Endometrial microvascular endothelial cells (primary cell): Measurements from ENCODE around the gene SOX8. TPM values are rescaled to one million over a fixed set of nuclear protein-coding genes. Genes with fewer than 3 reads are reported as not detected.
"Not testable (repeated sequence)": the region's sequence is repeated elsewhere in the genome, so short reads cannot be mapped to it uniquely, and the experiment has no call there.

ENCODE experiments used
- in situ Hi-C: cut with HindIII; loops from 2 replicates; pipeline ENCODE4 v1.10.0; 2017; ENCODE audit warnings: low sequenced_read_pairs, low pct_unique_long_range_greater_than_20kb; ENCODE audit errors: inconsistent ontology term
- total RNA-seq: library from RNA; depleted of rRNA; stranded (reverse); fragments of >200 nt; gene quantifications from one replicate; pipeline ENCODE4 v1.2.3, GENCODE V29; 2015; ENCODE audit errors: inconsistent ontology term

Gene SOX8
- total RNA-seq, result not detected

DNA sequence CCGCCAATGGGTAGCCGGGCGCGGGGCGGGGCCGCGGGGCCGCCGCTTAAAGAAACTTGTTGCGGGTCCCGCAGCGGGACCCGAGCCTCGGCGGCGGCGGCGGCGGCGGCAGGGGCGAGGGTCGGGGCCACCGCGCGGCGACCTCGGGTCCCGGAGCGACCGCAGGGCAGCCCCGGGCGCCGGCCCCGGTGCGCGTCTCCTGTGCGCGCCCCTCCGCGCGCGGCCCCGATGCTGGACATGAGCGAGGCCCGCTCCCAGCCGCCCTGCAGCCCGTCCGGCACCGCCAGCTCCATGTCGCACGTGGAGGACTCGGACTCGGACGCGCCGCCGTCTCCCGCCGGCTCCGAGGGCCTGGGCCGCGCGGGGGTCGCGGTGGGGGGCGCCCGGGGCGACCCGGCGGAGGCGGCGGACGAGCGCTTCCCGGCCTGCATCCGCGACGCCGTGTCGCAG, at the start of gene SOX8:
TSS of gene SOX8 (plus strand) at position 76 of the 450 bp plus-strand sequence. CDS start at position 229, 153 bp downstream.
- in situ Hi-C loops, result loop anchor here (25.0 kb wide), 1 partner anchor 144 kb away; no protein-coding TSS in a partner anchor

DNA sequence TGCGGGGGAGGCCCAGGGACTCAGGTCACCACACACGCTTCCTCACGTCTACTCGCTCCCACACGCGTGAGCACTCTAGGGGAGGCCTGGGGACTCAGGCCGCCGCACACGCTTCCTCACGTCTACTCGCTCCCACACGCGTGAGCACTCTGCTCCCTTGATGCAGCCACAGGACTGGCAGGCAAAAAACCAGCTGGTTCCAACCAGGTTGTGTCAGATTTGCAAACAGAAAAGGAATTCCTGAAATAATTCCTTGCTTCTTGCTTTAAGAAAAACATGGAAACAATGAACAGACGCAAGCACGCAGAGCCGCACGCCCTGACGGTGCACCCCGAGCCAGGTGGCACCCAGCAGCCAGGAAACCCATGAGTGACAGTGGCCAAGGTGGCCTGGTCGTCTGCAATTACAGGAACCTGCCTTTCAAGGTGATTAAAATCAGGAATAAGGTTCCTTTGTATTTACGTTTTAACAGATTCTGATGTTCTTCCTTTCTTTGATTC, 48.7 kb upstream of the SOX8 start:
- in situ Hi-C loops, result no loop called here

DNA sequence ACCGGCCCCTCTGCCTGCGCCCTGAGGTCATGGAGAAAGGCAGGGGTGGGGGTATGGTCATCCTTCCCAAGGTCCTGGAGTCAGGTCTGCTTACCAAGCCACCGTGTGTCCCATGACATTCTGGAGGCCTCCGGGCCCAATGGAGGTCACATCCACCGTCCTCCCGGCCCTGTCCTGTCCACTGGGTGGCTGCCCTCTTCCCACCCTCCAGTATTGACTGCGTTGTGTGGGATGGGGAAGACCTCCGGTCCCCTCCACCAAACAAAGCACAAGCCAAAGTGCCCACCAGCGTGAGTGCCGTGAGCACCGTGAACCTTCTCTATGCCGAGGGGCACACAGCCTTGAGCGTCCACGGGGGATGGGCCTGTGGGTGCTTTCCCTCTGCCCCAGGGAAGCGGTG, 48.0 kb upstream of the SOX8 start:
- in situ Hi-C loops, result no loop called here

DNA sequence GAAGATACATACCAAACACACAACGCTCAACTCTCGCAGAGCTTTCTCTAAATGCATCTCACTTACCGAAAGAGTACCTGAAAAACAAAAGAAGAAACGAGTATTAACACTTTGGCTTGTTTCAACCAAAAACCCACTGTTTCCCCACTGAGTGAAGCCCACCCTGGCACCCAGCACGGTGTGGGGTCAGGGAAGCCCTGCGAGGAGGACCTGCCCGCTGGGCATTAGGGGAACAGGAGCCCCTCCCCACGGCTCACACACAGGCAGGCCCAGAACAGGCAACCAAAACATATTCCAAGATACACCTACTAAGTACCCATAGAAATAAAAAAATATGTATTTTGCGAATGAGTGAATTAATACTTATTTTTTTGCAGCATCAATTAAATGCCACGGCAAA, 47.4 kb upstream of the SOX8 start:
- in situ Hi-C loops, result no loop called here

DNA sequence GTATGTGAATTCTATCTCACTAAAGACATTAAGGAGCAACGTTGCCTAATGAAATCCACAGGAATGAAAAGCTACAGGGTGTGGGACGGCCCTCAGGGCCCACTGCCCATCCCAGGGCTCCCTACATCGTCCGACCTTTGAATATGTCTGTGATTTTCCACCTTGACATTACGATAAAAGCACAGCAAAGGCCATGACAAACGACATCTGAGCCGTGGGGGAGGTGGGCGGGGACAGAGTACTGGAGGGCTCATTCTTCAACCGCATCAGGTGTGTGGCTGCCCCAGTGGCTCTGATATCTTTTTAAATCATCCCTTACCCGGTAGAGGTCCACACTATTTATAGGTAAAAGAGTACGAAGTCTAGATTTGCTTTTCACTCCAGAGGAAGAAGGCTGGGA, 45.9 kb upstream of the SOX8 start:
- in situ Hi-C loops, result no loop called here

DNA sequence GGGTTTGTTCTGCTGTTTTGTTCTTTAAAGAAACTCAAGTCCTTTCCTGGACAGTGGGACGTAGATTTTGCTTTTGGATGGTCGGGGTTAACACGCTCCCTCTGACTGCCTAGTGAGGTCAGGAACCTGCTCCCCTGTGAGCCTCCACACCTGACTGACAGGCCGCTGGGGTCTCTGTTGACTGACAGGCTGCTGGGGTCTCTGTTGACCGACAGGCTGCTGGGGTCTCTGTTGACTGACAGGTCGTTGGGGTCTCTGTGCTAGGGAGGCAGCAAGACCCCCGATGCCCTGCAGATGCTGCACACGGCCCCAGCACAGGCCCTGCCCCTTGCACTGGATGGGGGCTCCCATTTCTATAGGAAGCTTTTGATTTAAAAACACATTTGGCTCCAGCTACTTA, 44.3 kb upstream of the SOX8 start:
- in situ Hi-C loops, result no loop called here

DNA sequence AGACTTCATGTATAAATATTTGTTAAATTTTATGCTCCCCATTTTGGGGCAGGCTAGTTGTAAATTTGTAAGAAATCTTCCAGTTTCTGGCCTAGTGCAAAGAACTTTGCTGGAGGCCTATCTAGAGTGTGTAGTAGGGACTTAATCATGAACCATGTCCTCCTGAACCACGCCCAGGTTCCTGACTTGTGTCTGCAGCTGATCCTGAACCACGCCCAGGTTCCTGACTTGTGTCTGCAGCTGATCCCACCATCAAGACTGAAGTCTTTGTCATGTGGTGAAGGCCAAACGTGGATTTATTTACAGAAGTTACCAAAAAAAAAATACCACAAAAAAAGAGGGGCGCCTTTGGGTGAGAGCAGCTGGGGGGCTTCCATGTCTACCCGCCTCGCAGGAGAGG, 43.8 kb upstream of the SOX8 start:
- in situ Hi-C loops, result no loop called here

DNA sequence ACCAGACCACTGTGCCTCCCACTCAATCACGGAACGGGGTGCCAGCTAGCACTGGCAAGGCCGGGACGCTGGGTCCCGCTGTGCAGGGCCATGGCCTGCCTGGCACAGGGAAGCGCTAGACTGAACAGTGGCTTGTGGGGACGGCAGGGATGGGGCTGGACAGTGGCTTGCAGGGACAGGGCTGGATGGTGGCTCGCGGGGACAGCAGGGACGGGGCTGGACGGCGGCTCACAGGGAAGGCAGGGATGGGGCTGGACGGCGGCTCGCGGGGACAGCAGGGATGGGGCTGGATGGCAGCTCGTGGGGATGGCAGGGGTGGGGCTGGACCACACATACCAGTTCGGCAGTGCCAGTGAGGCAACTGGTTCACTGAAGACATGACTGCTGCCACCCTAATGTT, 43.4 kb upstream of the SOX8 start:
- in situ Hi-C loops, result no loop called here

DNA sequence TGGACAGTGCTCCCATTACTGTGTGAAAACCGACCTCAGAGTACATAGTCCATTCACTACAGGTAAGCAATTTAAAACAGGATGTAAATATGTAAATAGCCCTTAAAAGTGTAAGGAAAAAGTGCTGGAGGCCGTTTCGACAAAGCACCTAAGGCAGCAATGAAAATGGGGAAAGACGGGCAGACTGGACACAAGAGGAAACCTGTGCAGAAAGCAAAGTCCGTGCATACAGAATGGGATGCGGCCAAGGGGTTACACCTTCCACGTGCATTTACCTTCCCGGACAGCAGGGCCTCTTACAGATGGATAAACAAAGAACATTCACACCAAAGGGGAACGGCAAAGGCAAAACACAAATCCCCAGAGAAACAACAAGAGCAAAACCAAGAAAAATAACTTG, 42.8 kb upstream of the SOX8 start:
- in situ Hi-C loops, result no loop called here

DNA sequence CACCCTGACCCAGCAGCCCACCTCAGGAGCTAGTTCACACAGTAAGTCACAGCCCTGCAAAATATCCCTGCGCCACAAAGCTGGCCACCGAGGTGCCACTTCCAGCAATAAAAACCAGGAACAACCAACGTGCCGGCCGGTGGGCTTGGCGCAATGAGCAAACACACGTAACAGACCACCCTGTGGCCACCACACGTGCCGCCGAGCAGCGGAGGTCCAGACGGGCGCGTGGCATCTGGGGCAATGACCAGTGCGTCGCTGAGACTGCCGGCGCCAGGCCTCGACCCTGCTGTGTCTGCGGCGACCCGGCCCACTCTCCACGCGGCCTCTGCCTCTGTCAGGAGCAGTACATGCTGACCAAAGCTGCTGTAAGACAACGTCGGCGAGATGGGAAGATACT, 42.3 kb upstream of the SOX8 start:
- in situ Hi-C loops, result no loop called here

DNA sequence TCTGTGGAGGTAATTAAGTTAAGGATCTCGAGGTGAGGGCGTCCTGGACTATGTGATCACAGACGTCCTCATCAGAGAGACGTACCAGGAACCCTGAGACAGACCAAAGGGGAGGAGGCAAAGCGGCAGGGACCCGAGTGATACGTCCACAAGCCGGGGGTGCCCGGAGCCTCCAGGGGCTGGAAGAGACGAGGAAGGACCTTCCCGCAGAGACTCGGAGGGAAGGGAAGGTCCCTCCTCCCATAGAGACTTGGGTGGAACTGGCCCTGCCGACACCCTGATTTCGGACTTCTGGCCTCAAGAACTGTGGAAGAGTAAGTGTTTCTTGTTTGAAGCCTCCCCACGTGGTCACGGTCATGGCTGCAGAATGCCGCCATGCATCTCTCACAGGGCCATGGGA, 41.6 kb upstream of the SOX8 start:
- in situ Hi-C loops, result no loop called here

DNA sequence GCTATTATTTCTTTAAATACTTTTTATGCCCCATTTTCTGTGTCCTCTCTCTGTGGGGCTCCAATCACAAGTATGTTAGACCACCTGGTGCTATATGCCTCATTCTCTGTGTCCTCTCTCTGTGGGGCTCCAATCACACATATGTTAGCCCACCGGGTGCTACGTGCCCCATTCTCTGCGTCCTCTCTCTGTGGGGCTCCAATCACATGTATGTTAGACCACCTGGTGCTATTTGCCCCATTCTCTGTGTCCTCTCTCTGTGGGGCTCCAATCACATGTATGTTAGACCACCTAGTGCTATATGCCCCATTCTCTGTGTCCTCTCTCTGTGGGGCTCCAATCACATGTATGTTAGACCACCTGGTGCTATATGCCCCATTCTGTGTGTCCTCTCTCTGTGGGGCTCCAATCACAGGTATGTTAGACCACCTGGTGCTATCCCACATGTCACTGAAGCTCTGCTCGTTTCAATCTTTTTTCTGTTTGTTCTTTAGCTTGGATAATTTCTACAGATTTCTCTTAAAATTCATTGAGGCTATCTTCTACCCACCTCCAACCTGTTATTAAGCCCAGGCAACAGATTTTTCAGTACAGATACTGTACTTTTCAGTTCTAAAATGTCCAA, 39.0 kb upstream of the SOX8 start:
- in situ Hi-C loops, result no loop called here

DNA sequence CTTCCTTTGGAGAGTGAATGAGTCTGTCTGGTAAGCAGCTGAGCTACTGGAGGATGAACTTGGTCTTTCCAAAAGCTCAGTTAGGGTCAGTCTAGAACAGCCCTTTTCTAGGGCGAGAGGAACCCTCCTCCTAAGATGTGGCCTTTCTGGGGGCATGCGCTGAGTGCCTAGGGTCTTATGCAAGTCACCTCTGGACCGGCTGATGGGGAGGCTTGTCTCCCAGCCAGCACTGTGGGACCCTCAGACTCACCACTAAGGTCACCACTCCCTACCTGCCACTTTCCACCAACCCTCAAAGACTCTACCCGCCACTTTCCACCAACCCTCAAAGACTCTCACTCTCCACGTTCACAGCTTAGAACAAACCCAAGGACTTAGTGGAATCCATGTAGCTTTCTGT, 37.6 kb upstream of the SOX8 start:
- in situ Hi-C loops, result no loop called here

DNA sequence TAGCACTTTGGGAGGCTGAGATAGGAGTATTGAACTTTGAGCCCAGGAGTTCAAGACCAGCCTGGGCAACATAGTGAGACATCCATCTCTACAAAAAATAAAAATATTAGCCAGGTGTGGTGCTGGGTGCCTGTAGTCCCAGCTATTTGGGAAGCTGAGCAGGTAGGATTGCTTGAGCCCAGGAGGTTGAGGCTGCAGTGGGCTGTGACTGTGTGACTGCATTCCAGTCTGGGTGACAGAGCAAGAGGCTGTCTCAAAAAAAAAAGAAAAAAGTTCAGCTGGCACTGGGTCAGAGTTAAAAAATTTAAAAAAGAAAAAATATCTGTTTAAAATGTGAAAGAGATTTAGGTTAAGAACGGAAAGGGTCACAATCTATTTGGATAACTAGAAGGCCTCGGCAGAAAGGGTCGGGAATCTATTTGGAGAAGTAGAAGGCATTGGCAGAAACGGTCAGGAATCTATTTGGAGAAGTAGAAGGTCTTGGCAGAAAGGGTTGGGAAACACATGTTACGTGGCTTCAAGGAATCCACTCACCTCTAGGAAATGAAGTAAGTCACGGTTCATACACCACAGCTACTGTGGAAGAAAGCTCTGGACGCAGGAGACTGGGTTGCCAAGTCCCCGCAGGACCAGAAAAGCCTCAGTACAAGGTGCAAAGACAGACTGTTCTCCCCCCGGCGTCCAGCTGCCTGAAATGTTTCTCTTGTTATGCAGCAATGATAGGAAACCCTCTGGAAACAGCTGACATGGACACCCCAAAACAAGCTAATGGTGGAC, 36.1 kb upstream of the SOX8 start:
- in situ Hi-C loops, result no loop called here

DNA sequence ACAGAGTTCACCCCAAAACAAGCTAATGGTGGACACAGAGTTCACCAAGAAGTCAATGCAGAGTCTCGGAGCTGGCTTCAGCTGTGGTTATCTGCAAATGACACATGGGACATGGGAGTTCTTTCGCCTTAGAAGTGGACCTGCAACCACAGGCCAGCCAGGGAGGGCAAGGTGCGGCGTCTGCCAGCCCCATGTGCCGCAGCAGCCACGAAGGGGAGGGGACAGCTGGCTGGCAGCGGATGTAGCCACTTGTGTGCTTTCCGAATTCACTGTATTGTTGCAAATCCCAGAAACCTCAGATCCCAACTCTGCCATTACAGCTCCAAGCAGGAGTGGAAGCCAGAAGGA, 35.5 kb upstream of the SOX8 start:
- in situ Hi-C loops, result no loop called here

DNA sequence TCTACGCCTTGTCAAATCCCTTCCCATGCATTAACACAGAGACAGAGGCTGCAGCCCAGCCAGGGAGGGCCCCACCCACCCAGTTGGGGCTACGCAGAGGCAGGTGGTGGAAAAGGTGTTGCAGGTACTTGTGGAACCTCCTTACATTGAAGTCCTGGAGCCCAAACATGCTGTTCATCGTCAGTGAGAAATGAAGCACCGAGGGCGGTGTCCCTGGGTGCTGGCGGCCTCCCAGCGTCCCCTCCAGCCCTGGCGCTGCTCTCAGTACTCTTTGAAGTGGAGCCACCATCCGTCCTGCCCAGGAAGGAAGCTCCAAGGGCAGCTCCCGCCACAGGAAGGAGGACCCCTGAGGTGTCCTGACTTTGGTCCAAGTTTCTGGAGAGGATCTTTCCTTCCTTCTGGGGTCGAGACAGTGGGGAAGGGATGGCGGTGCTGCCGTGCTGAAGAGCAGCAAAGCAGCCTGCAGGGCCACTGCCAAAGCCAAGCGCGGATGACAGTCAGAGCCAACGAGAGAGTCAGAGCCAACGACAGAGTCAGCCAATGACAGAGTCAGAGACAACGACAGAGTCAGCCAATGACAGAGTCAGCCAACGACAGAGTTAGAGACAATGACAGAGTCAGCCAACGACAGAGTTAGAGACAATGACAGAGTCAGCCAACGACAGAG, 34.2 kb upstream of the SOX8 start:
- in situ Hi-C loops, result no loop called here

DNA sequence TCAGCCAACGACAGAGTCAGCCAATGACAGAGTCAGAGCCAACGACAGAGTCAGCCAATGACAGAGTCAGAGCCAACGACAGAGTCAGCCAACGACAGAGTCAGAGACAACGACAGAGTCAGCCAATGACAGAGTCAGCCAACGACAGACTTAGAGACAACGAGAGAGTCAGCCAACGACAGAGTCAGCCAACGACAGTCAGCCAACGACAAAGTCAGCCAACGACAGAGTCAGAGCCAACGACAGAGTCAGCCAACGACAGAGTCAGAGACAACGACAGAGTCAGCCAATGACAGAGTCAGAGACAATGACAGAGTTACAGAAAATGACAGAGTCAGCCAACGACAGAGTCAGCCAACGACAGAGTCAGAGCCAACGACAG, 33.7 kb upstream of the SOX8 start:
- in situ Hi-C loops, result not testable (repeated sequence)

DNA sequence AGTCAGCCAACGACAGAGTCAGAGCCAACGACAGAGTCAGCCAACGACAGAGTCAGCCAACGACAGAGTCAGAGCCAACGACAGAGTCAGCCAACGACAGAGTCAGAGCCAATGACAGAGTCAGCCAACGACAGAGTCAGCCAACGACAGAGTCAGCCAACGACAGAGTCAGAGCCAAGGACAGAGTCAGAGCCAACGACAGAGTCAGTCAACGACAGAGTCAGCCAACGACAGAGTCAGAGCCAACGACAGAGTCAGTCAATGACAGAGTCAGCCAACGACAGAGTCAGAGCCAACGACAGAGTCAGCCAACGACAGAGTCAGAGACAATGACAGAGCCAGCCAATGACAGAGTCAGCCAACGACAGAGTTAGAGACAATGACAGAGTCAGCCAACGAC, 32.8 kb upstream of the SOX8 start:
- in situ Hi-C loops, result not testable (repeated sequence)

DNA sequence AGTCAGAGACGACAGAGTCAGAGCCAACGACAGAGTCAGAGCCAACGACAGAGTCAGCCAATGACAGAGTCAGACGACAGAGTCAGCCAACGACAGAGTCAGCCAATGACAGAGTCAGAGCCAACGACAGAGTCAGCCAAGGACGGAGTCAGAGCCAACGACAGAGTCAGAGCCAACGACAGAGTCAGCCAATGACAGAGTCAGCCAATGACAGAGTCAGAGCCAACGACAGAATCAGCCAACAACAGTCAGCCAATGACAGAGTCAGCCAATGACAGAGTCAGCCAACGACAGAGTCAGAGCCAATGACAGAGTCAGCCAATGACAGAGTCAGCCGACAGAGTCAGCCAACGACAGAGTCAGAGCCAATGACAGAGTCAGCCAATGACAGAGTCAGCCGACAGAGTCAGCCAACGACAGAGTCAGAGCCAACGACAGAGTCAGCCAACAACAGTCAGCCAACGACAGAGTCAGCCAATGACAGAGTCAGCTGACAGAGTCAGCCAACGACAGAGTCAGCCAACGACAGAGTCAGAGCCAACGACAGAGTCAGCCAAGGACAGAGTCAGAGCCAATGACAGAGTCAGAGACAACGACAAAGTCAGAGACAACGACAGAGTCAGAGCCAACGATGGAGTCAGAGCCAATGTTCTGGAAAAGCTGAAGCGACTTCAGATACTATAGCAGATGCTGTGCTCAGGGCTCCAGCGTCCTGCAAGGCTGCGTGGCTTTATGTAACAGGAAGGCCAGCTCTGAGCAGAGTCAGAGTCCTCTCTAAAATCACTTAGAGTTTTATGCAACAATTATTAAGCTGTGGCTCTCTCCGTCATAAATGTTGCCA, 30.6 kb upstream of the SOX8 start:
- in situ Hi-C loops, result not testable (repeated sequence)
